Upper lobe of left lung (tissue), 6 donors: ENCODE measurements around the gene RPS6KL1. TPM values are rescaled to one million over a fixed set of nuclear protein-coding genes. Genes with fewer than 3 reads are reported as not detected.

ENCODE experiments used
- ATAC-seq, 2 donors: fragments of 200-7000 bp; cut with Tn5 transposase; one replicate each; pipeline ENCODE4 v1.9.1; 2022; ENCODE audit warnings: mild to moderate bottlenecking in 2 of 2, moderate library complexity in 2 of 2; ENCODE audit not compliant: low FRiP score in 2 of 2
- DNase-seq, 2 donors: peaks; one replicate each; pipeline ENCODE4 v3.0.0-alpha.2; 2019 to 2020
- H3K27ac ChIP-seq, 4 donors: fragments of 200-600 bp; sonication (generic); one replicate each; pipeline ENCODE4 v1.5.1; 2016 to 2019
- H3K27me3 ChIP-seq, 4 donors: fragments of 200-600 bp; sonication (generic); one replicate each; pipeline ENCODE4 v1.5.1; 2017 to 2019
- H3K36me3 ChIP-seq, 4 donors: fragments of 200-600 bp; sonication (generic); one replicate each; pipeline ENCODE4 v1.5.1; 2016 to 2019
- H3K4me1 ChIP-seq, 4 donors: fragments of 200-600 bp; sonication (generic); one replicate each; pipeline ENCODE4 v1.5.1; 2018 to 2019
- H3K4me3 ChIP-seq, 4 donors: fragments of 200-600 bp; sonication (generic); one replicate each; pipeline ENCODE4 v1.5.1; 2017 to 2019; ENCODE audit warnings: mild to moderate bottlenecking in 2 of 4, moderate library complexity in 1 of 4
- H3K9me3 ChIP-seq, 4 donors: fragments of 200-600 bp; sonication (generic); one replicate each; pipeline ENCODE4 v1.5.1; 2018 to 2019
- CTCF ChIP-seq, 6 experiments: fragments of 450-650 bp in 4 of 6; fragments of 200-600 bp in 2 of 6; sonication (generic) in 2 of 6; IDR thresholded peaks; one replicate each; pipeline ENCODE4 v1.5.1; 2016 to 2019; ENCODE audit warnings: antibody characterized with exemption in 6 of 6
- EP300 ChIP-seq, 4 donors: sonication (generic); formaldehyde crosslinking; IDR thresholded peaks; one replicate each; pipeline ENCODE4 v1.5.1; 2017; ENCODE audit warnings: antibody characterized with exemption in 4 of 4, control low read depth in 2 of 4
- POLR2A ChIP-seq, 4 donors: fragments of 450-650 bp; IDR thresholded peaks; one replicate each; pipeline ENCODE4 v1.5.1; 2016 to 2017; ENCODE audit warnings: antibody characterized with exemption in 4 of 4, mild to moderate bottlenecking in 2 of 4
- POLR2AphosphoS5 ChIP-seq, 2 donors: sonication (generic); formaldehyde crosslinking; IDR thresholded peaks; one replicate each; pipeline ENCODE4 v1.5.1; 2017; ENCODE audit warnings: antibody characterized with exemption in 2 of 2
- WGBS, 2 donors: methylation state at CpG; one replicate each; pipeline ENCODE4 v1.1.5; 2017 to 2018; 5-methylcytosine and 5-hydroxymethylcytosine counted together
- total RNA-seq, 6 donors: library from RNA; depleted of rRNA in 4 of 6; stranded (reverse); fragments of >200 nt in 4 of 6; gene quantifications; one replicate each; pipeline versions ENCODE4 v1.1.0 to v1.2.1, GENCODE V29; 2016 to 2021
- donor health status: DM: no; HTN: no; CAD: no; lungs with moderate emphysema.
- donor health status: DM: no; HTN: yes; CAD: no; lungs with severe emphysema.

Gene RPS6KL1
- total RNA-seq, 6 donors from 2014 or later: 3.4 to 29.3 (median 7.3) TPM

- Histone ChIP-seq H3K27me3 (no peaks in the 10 kb centered on the region), H3K9me3 (no peaks in the 10 kb centered on the region), H3K4me3 (no peak overlapping the region), H3K36me3 (no peaks in the 10 kb centered on the region), H3K4me1 (peaks cover 6 to 15% (median 10%) of the 10 kb centered on the region in 4 donors), H3K27ac (no peak overlapping the region)
- TF ChIP-seq POLR2A (IDR thresholded peaks at IDR 0.05) (no peak), POLR2AphosphoS5 (IDR thresholded peaks at IDR 0.05) (no peak), CTCF (IDR thresholded peaks at IDR 0.05) (no peak), EP300 (IDR thresholded peaks at IDR 0.05) (no peak)
- 84 to 89% methylated on average over 11 of the region's 11 CpGs for WGBS, 2 donors
- no peak for ATAC-seq
- no peak for DNase-seq
Observed at GRCh38 chr14:74924061-74924460, 1.0 kb upstream of the RPS6KL1 start.

GRCh38 chr14:74921987-74922751, 891 bp downstream of the RPS6KL1 start:
- ATAC-seq (no peak), DNase-seq (no peak)
- H3K4me3 ChIP-seq: peak overlapping the region in 3 of 4 donors; percentile 56 to 66 (median 58)
- no peaks in the 10 kb centered on the region for H3K9me3 ChIP-seq
- H3K27me3 ChIP-seq: no peaks in the 10 kb centered on the region
- H3K36me3 ChIP-seq: no peaks in the 10 kb centered on the region
- peak overlapping the region in 1 of 4 donors; percentile 75 for H3K27ac ChIP-seq
- 85 to 94% methylated on average over 16 to 19 of the region's 19 CpGs for WGBS, 2 donors
- peaks cover 11 to 24% (median 13%) of the 10 kb centered on the region in 4 donors for H3K4me1 ChIP-seq
- TF ChIP-seq POLR2AphosphoS5 (IDR thresholded peaks at IDR 0.05) (no peak), CTCF (IDR thresholded peaks at IDR 0.05) (no peak), POLR2A (IDR thresholded peaks at IDR 0.05) (no peak), EP300 (IDR thresholded peaks at IDR 0.05) (no peak)

- DNase-seq: peak in 1 of 2 donors; percentile 79
- WGBS, 2 donors: 90 to 96% methylated on average over 19 of the region's 19 CpGs
- H3K27me3 ChIP-seq: no peaks in the 10 kb centered on the region
- H3K9me3 ChIP-seq: no peaks in the 10 kb centered on the region
- H3K36me3 ChIP-seq: no peaks in the 10 kb centered on the region
- TF ChIP-seq EP300 (IDR thresholded peaks at IDR 0.05) (no peak), POLR2AphosphoS5 (IDR thresholded peaks at IDR 0.05) (no peak), CTCF (IDR thresholded peaks at IDR 0.05) (no peak), POLR2A (IDR thresholded peaks at IDR 0.05) (no peak)
- H3K4me3 ChIP-seq: no peak overlapping the region
- H3K27ac ChIP-seq: no peak overlapping the region
- no peak for ATAC-seq
- H3K4me1 ChIP-seq: peaks cover 11 to 24% (median 15%) of the 10 kb centered on the region in 4 donors
Observed at GRCh38 chr14:74921053-74921620, 1.9 kb downstream of the RPS6KL1 start.

- 80 to 82% methylated on average over 4 of the region's 4 CpGs for WGBS, 2 donors
- DNase-seq (no peak), ATAC-seq (no peak)
- H3K4me3 ChIP-seq: no peak overlapping the region
- no peak for TF ChIP-seq POLR2A (IDR thresholded peaks at IDR 0.05)
- no peak for TF ChIP-seq CTCF (IDR thresholded peaks at IDR 0.05)
- no peak for TF ChIP-seq EP300 (IDR thresholded peaks at IDR 0.05)
- no peak for TF ChIP-seq POLR2AphosphoS5 (IDR thresholded peaks at IDR 0.05)
- no peaks in the 10 kb centered on the region for H3K9me3 ChIP-seq
- H3K27ac ChIP-seq: no peak overlapping the region
- peaks cover 11 to 24% (median 15%) of the 10 kb centered on the region in 4 donors for H3K4me1 ChIP-seq
- H3K36me3 ChIP-seq: no peaks in the 10 kb centered on the region
- no peaks in the 10 kb centered on the region for H3K27me3 ChIP-seq
Observed at GRCh38 chr14:74920281-74920680, 2.8 kb downstream of the RPS6KL1 start.
